Esophagus (tissue), 2 donors: ENCODE measurements around the gene ADAM12. TPM values are rescaled to one million over a fixed set of nuclear protein-coding genes. Genes with fewer than 3 reads are reported as not detected.

ENCODE experiments used
- H3K27ac ChIP-seq, 2 donors: one replicate each; pipeline ENCODE4 v1.5.1; 2013; ENCODE audit warnings: low read depth in 2 of 2, mild to moderate bottlenecking in 2 of 2, inconsistent platforms in 1 of 2, low read length in 1 of 2, moderate library complexity in 1 of 2
- H3K27me3 ChIP-seq, 2 donors: one replicate each; pipeline ENCODE4 v1.6.1; 2013; ENCODE audit warnings: low read length in 2 of 2, control low read depth in 1 of 2, mild to moderate bottlenecking in 1 of 2; ENCODE audit not compliant: insufficient read depth in 2 of 2, control insufficient read depth in 1 of 2
- H3K36me3 ChIP-seq, 2 donors: one replicate each; pipeline ENCODE4 v1.6.1; 2013; ENCODE audit warnings: low read length in 1 of 2; ENCODE audit not compliant: control insufficient read depth in 2 of 2, insufficient read depth in 2 of 2
- H3K4me1 ChIP-seq, 2 donors: one replicate each; pipeline ENCODE4 v1.6.1; 2013; ENCODE audit warnings: low read length in 1 of 2; ENCODE audit not compliant: control insufficient read depth in 2 of 2, insufficient read depth in 2 of 2
- H3K4me3 ChIP-seq, 2 donors: one replicate each; pipeline ENCODE4 v1.5.1; 2013; ENCODE audit warnings: low read length in 2 of 2, mild to moderate bottlenecking in 2 of 2, low read depth in 1 of 2, moderate library complexity in 1 of 2
- H3K9me3 ChIP-seq, 2 donors: one replicate each; pipeline ENCODE4 v1.6.1; 2013; ENCODE audit warnings: mild to moderate bottlenecking in 2 of 2, low read depth in 1 of 2, low read length in 1 of 2, moderate library complexity in 1 of 2; ENCODE audit not compliant: control insufficient read depth in 2 of 2, insufficient read depth in 1 of 2
- WGBS, 2 donors: extraction: QIAGEN DNeasy Blood & Tissue Kit; methylation state at CpG; one replicate each; pipeline ENCODE4 v1.1.7; 2013; 5-methylcytosine and 5-hydroxymethylcytosine counted together
- polyA plus RNA-seq, 2 donors: library from polyadenylated mRNA; stranded (reverse); fragments of 200-250 nt; gene quantifications; one replicate each; pipeline ENCODE4 v1.2.3, GENCODE V29; 2013
- donor health status: healthy with polysubstance abuse.
- donor health status: Bipolar disorder and iron deficiency.

ADAM12 gene
- polyA plus RNA-seq, 2 donors, result under 0.01 to 0.06 TPM

DNA sequence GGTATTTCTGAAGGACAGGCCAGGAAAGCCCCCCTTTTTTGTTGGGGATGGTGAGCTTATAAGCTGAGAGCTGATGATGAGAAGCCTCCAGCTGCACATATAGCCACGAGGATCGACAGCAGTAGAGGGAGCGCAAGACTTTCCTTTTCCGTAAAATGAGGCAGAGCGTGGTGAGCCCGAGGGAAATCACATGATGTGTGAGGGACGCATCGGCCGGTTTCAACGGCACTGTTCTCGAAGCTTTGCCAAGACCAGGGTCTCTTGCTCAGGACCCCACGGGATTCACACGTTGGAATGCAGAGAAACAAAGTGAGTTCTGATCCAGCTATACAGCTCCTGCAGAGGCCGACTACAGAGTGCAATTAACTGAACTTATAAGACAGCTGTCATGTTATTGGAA, 55.7 kb downstream of the ADAM12 start:
- 87 to 93% methylated on average over 14 of the region's 14 CpGs for WGBS, 2 donors
- no peaks in the 10 kb centered on the region for H3K36me3 ChIP-seq
- no peaks in the 10 kb centered on the region for H3K9me3 ChIP-seq
- H3K27ac ChIP-seq, result no peak overlapping the region
- no peaks in the 10 kb centered on the region for H3K4me1 ChIP-seq
- H3K4me3 ChIP-seq, result no peak overlapping the region
- H3K27me3 ChIP-seq, result no peaks in the 10 kb centered on the region

DNA sequence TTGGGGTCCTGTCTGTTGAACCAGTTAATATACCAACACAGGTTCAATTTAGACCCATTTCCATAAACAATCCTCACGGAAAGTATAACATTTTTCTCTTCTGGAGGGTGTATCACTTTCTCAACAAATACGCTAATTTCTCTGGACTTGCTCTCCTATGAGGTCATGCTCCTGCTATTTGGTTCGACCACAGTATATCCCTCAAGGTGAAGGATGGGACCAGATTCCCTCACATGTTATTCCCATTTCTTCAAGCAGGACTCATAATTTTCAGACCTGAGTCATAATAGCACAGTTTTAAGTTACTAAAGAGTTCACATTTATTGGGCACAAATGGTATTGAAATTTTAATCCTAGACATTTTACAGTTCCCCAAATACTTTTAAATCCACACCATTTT, 57.2 kb downstream of the ADAM12 start:
- Histone ChIP-seq H3K9me3 (peaks cover 0 to 2% of the 10 kb centered on the region in 2 donors), H3K36me3 (no peaks in the 10 kb centered on the region), H3K4me3 (no peak overlapping the region), H3K27ac (no peak overlapping the region), H3K4me1 (no peaks in the 10 kb centered on the region), H3K27me3 (no peaks in the 10 kb centered on the region)
- 83 to 89% methylated on average over 3 of the region's 3 CpGs for WGBS, 2 donors

DNA sequence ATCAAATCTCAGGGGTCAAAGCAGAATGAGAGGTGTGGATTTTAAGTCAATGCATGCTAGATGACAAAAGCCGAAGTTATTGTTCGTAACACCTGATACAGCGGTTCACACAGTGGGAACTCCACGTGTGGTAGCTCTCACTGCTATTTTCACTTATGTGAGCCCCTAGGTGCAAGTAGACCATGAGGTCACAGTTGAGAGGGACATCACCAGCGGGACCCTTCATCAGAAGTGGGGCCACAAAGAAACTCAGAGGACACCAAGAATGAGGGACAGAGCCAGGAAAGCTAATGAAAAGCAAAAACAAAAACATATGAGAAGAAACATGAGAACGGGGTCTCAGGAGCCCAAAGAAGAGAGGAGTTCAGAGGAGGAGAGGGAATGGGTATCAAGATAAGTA, 63.5 kb downstream of the ADAM12 start:
- no peaks in the 10 kb centered on the region for H3K4me1 ChIP-seq
- H3K4me3 ChIP-seq, result no peak overlapping the region
- no peaks in the 10 kb centered on the region for H3K36me3 ChIP-seq
- H3K9me3 ChIP-seq, result peaks cover 0 to 2% of the 10 kb centered on the region in 2 donors
- no peak overlapping the region for H3K27ac ChIP-seq
- WGBS, 2 donors, result 86 to 91% methylated on average over 6 of the region's 6 CpGs
- H3K27me3 ChIP-seq, result no peaks in the 10 kb centered on the region

DNA sequence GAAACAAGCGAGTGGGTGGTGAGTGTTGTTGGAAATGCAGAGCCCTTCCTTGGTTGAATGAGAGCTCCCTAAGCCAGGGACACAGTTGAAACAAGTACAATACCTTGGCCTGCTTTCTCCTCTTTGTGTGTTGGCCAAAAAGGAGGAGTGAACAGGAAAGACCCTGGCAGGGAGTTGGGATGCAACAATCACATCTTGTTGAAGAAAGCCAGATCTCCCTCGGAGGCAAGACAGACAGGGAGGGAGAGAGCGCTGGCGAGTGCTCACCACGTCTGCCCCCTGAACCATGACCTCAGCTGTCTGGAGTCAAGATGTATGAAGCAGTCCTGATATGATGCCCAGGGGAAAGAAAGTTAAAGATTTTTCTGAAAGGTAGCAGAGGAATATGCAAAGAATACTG, 66.8 kb downstream of the ADAM12 start:
- H3K4me1 ChIP-seq, result no peaks in the 10 kb centered on the region
- 54 to 56% methylated on average over 5 of the region's 5 CpGs for WGBS, 2 donors
- no peaks in the 10 kb centered on the region for H3K27me3 ChIP-seq
- H3K27ac ChIP-seq, result no peak overlapping the region
- H3K4me3 ChIP-seq, result no peak overlapping the region
- no peaks in the 10 kb centered on the region for H3K36me3 ChIP-seq
- peaks cover 0 to 1% of the 10 kb centered on the region in 2 donors for H3K9me3 ChIP-seq

DNA sequence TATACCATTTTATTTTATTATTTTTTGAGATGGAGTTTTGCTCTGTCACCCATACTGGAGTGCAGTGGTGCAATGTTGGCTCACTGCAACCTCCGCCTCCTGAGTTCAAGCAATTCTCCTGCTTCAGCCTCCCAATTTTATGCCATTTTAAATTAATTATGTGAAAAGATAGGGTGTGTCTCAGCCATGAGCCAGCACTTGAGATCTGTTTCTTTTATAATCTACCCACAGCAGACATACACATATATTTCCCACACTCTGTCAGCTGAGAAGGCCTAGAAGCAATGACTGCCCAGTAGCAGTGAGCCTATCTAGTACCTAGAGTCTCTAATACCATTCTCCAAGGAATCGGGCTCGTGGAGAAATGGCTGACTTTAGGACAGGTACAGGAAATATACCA, 70.5 kb downstream of the ADAM12 start:
- 78 to 79% methylated on average over 3 of the region's 3 CpGs for WGBS, 2 donors
- Histone ChIP-seq H3K27me3 (no peaks in the 10 kb centered on the region), H3K4me3 (no peak overlapping the region), H3K4me1 (no peaks in the 10 kb centered on the region), H3K27ac (no peak overlapping the region), H3K36me3 (no peaks in the 10 kb centered on the region), H3K9me3 (no peaks in the 10 kb centered on the region)

DNA sequence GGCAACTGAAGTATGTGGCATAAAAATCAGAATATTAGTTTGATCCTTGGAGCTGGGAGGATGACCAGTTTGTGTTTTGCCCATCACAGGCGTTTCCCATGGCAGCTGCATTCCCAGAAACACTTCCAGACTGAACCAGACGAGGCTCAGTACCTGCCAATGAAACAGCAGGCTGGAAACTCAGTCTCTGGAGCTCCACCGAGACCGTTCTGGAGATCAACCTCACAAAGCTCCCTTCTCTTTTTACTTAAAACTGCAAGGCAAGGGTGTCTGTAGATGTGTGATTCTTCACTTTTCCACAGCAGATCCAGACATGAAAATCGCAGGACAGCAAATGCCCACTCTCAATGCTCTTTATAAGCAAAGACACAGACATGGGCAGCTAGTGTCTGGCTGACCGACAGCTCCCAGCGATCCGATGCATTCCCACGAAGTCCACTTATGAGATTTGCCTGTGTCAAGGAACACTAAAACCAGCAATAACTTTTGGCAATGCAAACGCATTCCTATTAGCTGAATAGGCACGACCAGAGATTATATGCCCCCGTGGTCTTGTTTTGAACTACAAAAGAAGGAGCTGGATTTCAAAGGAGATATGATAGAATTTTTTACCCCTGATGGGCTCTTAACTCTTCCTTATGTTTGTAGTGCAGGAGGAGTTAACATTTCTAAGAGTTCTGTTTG, 72.6 kb downstream of the ADAM12 start:
- WGBS, 2 donors, result 48 to 53% methylated on average over 12 of the region's 12 CpGs
- no peaks in the 10 kb centered on the region for H3K4me1 ChIP-seq
- H3K27ac ChIP-seq, result no peak overlapping the region
- H3K4me3 ChIP-seq, result no peak overlapping the region
- no peaks in the 10 kb centered on the region for H3K36me3 ChIP-seq
- H3K27me3 ChIP-seq, result no peaks in the 10 kb centered on the region
- no peaks in the 10 kb centered on the region for H3K9me3 ChIP-seq

DNA sequence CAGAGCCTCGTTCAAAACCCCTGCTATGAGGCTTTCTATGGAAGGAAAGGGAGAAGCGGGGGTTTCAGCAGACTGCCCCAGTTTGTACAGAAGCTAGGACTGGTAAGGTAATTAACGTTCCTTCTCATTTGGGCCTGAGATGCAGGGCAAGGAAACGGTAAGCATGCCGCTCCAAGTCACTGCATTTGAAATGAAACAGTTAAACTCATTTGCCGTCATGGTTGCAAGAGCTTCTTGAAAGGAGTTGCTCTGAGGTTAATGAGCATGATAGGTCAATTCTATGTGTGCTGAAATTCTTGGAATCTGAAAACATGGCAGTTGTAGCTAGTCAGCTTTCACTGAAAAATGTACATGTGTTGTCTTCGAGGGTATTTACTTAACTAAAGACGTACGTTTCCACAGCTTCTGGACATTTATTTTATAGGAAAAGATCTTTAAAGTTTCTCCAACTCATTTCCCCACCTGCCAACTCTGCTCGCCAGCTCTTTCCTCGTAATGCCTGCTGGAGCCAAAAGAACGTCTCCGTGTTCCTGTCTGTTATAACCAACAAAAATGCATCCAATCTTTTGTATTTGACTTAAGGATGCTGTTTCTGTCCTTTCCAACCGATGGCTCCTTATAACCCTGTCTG, 73.3 kb downstream of the ADAM12 start:
- Histone ChIP-seq H3K36me3 (no peaks in the 10 kb centered on the region), H3K27me3 (no peaks in the 10 kb centered on the region), H3K9me3 (no peaks in the 10 kb centered on the region), H3K4me1 (no peaks in the 10 kb centered on the region), H3K4me3 (no peak overlapping the region), H3K27ac (no peak overlapping the region)
- WGBS, 2 donors, result 70 to 81% methylated on average over 14 of the region's 14 CpGs

DNA sequence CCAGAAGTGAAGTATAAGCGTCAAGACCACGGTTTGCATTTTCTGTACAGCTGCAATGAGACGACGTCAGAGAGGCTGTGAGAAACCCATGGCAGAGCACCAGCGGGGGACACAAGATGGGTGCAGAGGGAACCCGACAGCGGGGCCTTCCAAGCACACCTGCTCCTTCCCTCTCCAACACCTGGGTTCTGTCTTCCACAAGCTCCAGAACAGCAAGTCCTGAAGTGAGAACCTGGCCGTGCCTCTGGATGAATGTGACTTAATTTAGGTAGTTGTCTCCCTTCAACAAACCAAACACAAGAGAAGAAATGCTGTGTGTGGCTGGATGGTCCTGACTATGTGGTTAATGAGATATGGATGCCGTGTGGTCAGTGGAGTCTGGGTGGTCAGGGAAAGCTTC, 76.1 kb downstream of the ADAM12 start:
- Histone ChIP-seq H3K4me1 (no peaks in the 10 kb centered on the region), H3K27ac (no peak overlapping the region), H3K9me3 (no peaks in the 10 kb centered on the region), H3K36me3 (no peaks in the 10 kb centered on the region), H3K4me3 (no peak overlapping the region), H3K27me3 (no peaks in the 10 kb centered on the region)
- WGBS, 2 donors, result 87 to 90% methylated on average over 9 of the region's 9 CpGs

DNA sequence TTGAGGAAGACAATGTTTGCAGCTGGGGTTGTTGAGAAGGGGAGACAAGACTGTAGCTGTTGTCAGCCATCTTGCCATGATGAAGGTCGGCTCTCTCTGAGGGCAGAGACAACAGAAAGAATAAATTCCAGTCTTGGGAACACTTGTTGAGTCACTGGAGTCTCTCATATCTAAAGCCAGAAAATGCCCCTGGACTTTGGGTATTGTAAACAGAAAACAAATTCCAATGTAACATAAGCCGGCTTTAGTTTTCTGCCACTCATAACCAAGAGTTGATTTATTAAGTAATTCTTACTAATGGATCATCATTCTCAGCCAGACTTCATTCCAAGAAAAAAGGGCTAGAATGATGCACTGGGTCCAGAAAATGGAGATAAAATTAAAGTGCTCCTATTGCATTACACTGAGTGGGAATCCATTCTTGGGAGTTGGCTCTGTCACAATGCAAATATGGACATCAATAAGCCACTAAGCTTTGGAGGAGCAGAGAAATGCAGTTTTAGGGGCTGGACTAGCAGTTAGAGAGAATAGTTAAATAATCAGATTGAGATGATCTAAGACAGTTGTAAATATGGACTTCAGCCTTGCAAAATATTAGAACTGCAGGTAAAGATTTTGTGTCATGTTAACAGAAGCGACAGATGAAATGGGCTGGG, 78.9 kb downstream of the ADAM12 start:
- no peaks in the 10 kb centered on the region for H3K4me1 ChIP-seq
- no peak overlapping the region for H3K27ac ChIP-seq
- no peaks in the 10 kb centered on the region for H3K36me3 ChIP-seq
- H3K4me3 ChIP-seq, result no peak overlapping the region
- no peaks in the 10 kb centered on the region for H3K27me3 ChIP-seq
- H3K9me3 ChIP-seq, result no peaks in the 10 kb centered on the region
- WGBS, 2 donors, result 82 to 86% methylated on average over 3 of the region's 3 CpGs
